HepG2 (cell line): ENCODE measurements around the gene ACAP3. TPM values are rescaled to one million over a fixed set of nuclear protein-coding genes. Genes with fewer than 3 reads are reported as not detected.

ENCODE experiments used
- AGO2 ChIP-seq: fragments of 200-400 bp; formaldehyde crosslinking; optimal IDR thresholded peaks from 2 replicates; pipeline ENCODE3; 2017; ENCODE audit warnings: mild to moderate bottlenecking, low read depth, low read length, moderate library complexity
- AHR ChIP-seq: IDR thresholded peaks from 2 replicates; pipeline ENCODE4 v1.6.1; 2018; ENCODE audit warnings: missing genetic modification reagents, missing compliant biosample characterization
- DR1 ChIP-seq: sonication (generic); formaldehyde crosslinking; IDR thresholded peaks from 2 replicates; pipeline ENCODE4 v1.8.0; 2021; ENCODE audit warnings: mild to moderate bottlenecking, missing genetic modification reagents, inconsistent platforms
- POLR2A ChIP-seq, 2 experiments: IDR thresholded peaks; 2 replicates each; pipeline ENCODE4 v1.6.1; 2011; ENCODE audit warnings: low read depth in 2 of 2, low read length in 2 of 2, mild to moderate bottlenecking in 1 of 2, moderate library complexity in 1 of 2; ENCODE audit not compliant: insufficient read depth in 1 of 2
- POLR2AphosphoS5 ChIP-seq: IDR thresholded peaks from 2 replicates; pipeline ENCODE4 v1.6.1; 2012; ENCODE audit warnings: low read depth, low read length
- ZBTB3 ChIP-seq: sonication (generic); formaldehyde crosslinking; IDR thresholded peaks from 2 replicates; pipeline ENCODE4 v1.4.0; 2020; ENCODE audit warnings: low read depth, mild to moderate bottlenecking, moderate library complexity, missing genetic modification reagents, borderline replicate concordance
- ZNF124 ChIP-seq: sonication (generic); formaldehyde crosslinking; IDR thresholded peaks from 2 replicates; pipeline ENCODE4 v1.4.0; 2020; ENCODE audit warnings: missing genetic modification reagents
- ZNF138 ChIP-seq: sonication (generic); formaldehyde crosslinking; IDR thresholded peaks from 2 replicates; pipeline ENCODE4 v1.5.0; 2020; ENCODE audit warnings: mild to moderate bottlenecking, low read depth, missing genetic modification reagents
- ZNF282 ChIP-seq: fragments of 450-650 bp; IDR thresholded peaks from 2 replicates; pipeline ENCODE4 v1.6.1; 2018; ENCODE audit not compliant: partially characterized antibody
- ZNF644 ChIP-seq: IDR thresholded peaks from 2 replicates; pipeline ENCODE4 v1.6.1; 2016; ENCODE audit warnings: low read depth
- ZNF660 ChIP-seq: sonication (generic); formaldehyde crosslinking; IDR thresholded peaks from 2 replicates; pipeline ENCODE4 v1.5.1; 2020; ENCODE audit warnings: mild to moderate bottlenecking, low read depth, missing genetic modification reagents, borderline replicate concordance
- ZNF776 ChIP-seq: sonication (generic); formaldehyde crosslinking; IDR thresholded peaks from 2 replicates; pipeline ENCODE4 v1.4.0; 2020; ENCODE audit warnings: mild to moderate bottlenecking, missing genetic modification reagents
- ZNF788 ChIP-seq: sonication (generic); formaldehyde crosslinking; IDR thresholded peaks from 2 replicates; pipeline ENCODE4 v1.5.0; 2020; ENCODE audit warnings: mild to moderate bottlenecking, missing genetic modification reagents, borderline replicate concordance
- ZNF816 ChIP-seq: sonication (generic); formaldehyde crosslinking; IDR thresholded peaks from 2 replicates; pipeline ENCODE4 v1.8.0; 2022; ENCODE audit warnings: missing genetic modification reagents, mild to moderate bottlenecking, borderline replicate concordance
- ZNF879 ChIP-seq: sonication (generic); formaldehyde crosslinking; IDR thresholded peaks from 2 replicates; pipeline ENCODE4 v1.8.1; 2023; ENCODE audit warnings: missing genetic modification reagents
- polyA plus RNA-seq, 8 experiments: library from polyadenylated mRNA; depleted of rRNA in 3 of 8; stranded (reverse) in 7 of 8; unstranded in 1 of 8; fragments of >200 nt; fragmentation: Illumina TruSeq in 4 of 8; extraction: Trizol in 4 of 8; gene quantifications; 2 replicates each; pipeline versions ENCODE4 v1.2.1 to v1.2.3, GENCODE V29; 2011 to 2016; ENCODE audit warnings: low read depth in 4 of 8, missing spikeins in 1 of 8, mixed read lengths in 1 of 8; ENCODE audit not compliant: insufficient read depth in 1 of 8
- total RNA-seq, 5 experiments: library from RNA; depleted of rRNA; stranded (reverse); fragments of >200 nt; fragmentation: Illumina TruSeq; extraction: Trizol; gene quantifications; 2 replicates each; pipeline ENCODE4 v1.2.3, GENCODE V29; 2016; ENCODE audit warnings: low read depth in 1 of 5
- TF ChIP-seq, protein P1 (sequence below): sonication (generic); formaldehyde crosslinking; IDR thresholded peaks from 2 replicates; pipeline ENCODE4 v1.4.0; 2020; ENCODE audit warnings: missing genetic modification reagents, borderline replicate concordance
- TF ChIP-seq, protein P2 (sequence below): sonication (generic); formaldehyde crosslinking; IDR thresholded peaks from 2 replicates; pipeline ENCODE4 v1.4.0; 2020; ENCODE audit warnings: missing genetic modification reagents, borderline replicate concordance
- TF ChIP-seq, protein P3 (sequence below): sonication (generic); formaldehyde crosslinking; IDR thresholded peaks from 2 replicates; pipeline ENCODE4 v1.4.0; 2020; ENCODE audit warnings: mild to moderate bottlenecking, missing genetic modification reagents
- TF ChIP-seq, protein P4 (sequence below): sonication (generic); formaldehyde crosslinking; IDR thresholded peaks from 2 replicates; pipeline ENCODE4 v1.5.1; 2020; ENCODE audit warnings: missing genetic modification reagents, mild to moderate bottlenecking, borderline replicate concordance

ACAP3 gene
- total and polyA plus RNA-seq, 2 of the 13 experiments (the other 11 are each of a cell fraction or from before 2014, with no cell fraction given): 29.4 to 50.8 TPM

DNA sequence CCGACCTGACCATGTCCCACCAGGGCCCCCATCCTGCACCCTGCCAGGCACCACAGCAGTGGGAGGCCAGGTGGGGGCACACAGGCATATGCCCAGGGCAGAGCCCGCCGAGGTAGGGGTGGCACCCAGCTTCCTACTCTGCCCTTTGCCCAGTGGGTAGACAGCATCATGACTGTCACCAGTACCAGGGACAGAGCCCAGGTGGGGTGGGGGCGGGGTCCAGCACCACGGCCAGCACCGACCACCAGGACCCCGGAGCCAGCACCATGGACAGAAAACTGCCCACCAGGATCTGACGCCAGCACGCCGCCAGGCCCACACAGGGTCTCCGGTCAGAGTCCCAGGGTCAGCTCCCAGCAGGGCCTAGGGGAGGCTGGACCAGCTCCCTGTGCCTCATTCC, 27.1 kb upstream of the ACAP3 start (continued):
- TF ChIP-seq, protein P1, sequence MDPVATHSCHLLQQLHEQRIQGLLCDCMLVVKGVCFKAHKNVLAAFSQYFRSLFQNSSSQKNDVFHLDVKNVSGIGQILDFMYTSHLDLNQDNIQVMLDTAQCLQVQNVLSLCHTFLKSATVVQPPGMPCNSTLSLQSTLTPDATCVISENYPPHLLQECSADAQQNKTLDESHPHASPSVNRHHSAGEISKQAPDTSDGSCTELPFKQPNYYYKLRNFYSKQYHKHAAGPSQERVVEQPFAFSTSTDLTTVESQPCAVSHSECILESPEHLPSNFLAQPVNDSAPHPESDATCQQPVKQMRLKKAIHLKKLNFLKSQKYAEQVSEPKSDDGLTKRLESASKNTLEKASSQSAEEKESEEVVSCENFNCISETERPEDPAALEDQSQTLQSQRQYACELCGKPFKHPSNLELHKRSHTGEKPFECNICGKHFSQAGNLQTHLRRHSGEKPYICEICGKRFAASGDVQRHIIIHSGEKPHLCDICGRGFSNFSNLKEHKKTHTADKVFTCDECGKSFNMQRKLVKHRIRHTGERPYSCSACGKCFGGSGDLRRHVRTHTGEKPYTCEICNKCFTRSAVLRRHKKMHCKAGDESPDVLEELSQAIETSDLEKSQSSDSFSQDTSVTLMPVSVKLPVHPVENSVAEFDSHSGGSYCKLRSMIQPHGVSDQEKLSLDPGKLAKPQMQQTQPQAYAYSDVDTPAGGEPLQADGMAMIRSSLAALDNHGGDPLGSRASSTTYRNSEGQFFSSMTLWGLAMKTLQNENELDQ (CRISPR knock-in tag): peak; percentile 75; the same call in 1 of the 2 replicates
- TF ChIP-seq ZNF660 (CRISPR knock-in tag): no peak
- peak; percentile 89; the same call in 1 of the 2 replicates for TF ChIP-seq ZNF124 (CRISPR knock-in tag)
- TF ChIP-seq ZNF644 (CRISPR knock-in tag): no peak
- no peak for TF ChIP-seq POLR2A (IDR thresholded peaks at IDR 0.05; ENCODE audit: insufficient read depth in 1 of 2, low read depth in 2 of 2, low read length in 2 of 2)
- TF ChIP-seq ZNF816 (CRISPR knock-in tag): 0 out of 2 replicates have a peak, but pooled peaks have one; percentile 42
- peak; percentile 52; the same call in 1 of the 2 replicates for TF ChIP-seq ZNF776 (CRISPR knock-in tag)
- 0 out of 2 replicates have a peak, but pooled peaks have one; percentile 27 for TF ChIP-seq ZBTB3
- TF ChIP-seq AGO2: peak; percentile 9
- TF ChIP-seq AHR (CRISPR knock-in tag): peak; percentile 63; the same call in 1 of the 2 replicates
- TF ChIP-seq POLR2AphosphoS5: no peak
- TF ChIP-seq, protein P2, sequence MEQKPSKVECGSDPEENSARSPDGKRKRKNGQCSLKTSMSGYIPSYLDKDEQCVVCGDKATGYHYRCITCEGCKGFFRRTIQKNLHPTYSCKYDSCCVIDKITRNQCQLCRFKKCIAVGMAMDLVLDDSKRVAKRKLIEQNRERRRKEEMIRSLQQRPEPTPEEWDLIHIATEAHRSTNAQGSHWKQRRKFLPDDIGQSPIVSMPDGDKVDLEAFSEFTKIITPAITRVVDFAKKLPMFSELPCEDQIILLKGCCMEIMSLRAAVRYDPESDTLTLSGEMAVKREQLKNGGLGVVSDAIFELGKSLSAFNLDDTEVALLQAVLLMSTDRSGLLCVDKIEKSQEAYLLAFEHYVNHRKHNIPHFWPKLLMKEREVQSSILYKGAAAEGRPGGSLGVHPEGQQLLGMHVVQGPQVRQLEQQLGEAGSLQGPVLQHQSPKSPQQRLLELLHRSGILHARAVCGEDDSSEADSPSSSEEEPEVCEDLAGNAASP: peak; percentile 51; the same call in 1 of the 2 replicates
- TF ChIP-seq ZNF879: no peak
- no peak for TF ChIP-seq ZNF282
- peak; percentile 88; the same call in 1 of the 2 replicates for TF ChIP-seq ZNF138
- TF ChIP-seq ZNF788 (CRISPR knock-in tag): peak; percentile 69; the same call in 1 of the 2 replicates
- peak; percentile 44; the same call in 1 of the 2 replicates for TF ChIP-seq DR1 (CRISPR knock-in tag)
- TF ChIP-seq, protein P3, sequence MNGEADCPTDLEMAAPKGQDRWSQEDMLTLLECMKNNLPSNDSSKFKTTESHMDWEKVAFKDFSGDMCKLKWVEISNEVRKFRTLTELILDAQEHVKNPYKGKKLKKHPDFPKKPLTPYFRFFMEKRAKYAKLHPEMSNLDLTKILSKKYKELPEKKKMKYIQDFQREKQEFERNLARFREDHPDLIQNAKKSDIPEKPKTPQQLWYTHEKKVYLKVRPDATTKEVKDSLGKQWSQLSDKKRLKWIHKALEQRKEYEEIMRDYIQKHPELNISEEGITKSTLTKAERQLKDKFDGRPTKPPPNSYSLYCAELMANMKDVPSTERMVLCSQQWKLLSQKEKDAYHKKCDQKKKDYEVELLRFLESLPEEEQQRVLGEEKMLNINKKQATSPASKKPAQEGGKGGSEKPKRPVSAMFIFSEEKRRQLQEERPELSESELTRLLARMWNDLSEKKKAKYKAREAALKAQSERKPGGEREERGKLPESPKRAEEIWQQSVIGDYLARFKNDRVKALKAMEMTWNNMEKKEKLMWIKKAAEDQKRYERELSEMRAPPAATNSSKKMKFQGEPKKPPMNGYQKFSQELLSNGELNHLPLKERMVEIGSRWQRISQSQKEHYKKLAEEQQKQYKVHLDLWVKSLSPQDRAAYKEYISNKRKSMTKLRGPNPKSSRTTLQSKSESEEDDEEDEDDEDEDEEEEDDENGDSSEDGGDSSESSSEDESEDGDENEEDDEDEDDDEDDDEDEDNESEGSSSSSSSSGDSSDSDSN (CRISPR knock-in tag): 0 out of 2 replicates have a peak, but pooled peaks have one; percentile 8
- TF ChIP-seq, protein P4, sequence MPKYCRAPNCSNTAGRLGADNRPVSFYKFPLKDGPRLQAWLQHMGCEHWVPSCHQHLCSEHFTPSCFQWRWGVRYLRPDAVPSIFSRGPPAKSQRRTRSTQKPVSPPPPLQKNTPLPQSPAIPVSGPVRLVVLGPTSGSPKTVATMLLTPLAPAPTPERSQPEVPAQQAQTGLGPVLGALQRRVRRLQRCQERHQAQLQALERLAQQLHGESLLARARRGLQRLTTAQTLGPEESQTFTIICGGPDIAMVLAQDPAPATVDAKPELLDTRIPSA: no peak
